HEK293 (cell line): ENCODE results near the gene PSMD6.

ENCODE experiments used
- CTCF ChIA-PET: fragments of 350-600 bp; formaldehyde crosslinking; extraction: SDS; loops from one replicate; lab custom pipeline; 2021; ENCODE audit warnings: antibody characterized with exemption; lab: Yijun Ruan, JAX
- POLR2A ChIA-PET: fragments of 300-600 bp; formaldehyde crosslinking; extraction: SDS; loops from one replicate; lab custom pipeline; 2020; ENCODE audit warnings: antibody characterized with exemption, inconsistent platforms; lab: Yijun Ruan, JAX
- H3K27ac ChIP-seq: fragments of 200-500 bp; sonication (Bioruptor generic); 2 replicates; pipeline ENCODE4 v1.5.1; 2014; ENCODE audit warnings: low read depth, low read length, control low read depth, inconsistent platforms; ENCODE audit errors: extremely low read depth
- H3K36me3 ChIP-seq, 2 experiments: fragments of 200-500 bp in 1 of 2; sonication (Bioruptor generic) in 1 of 2; 1 replicate in 1 of 2; 2 replicates in 1 of 2; pipeline ENCODE4 v1.5.1; 2014 to 2017; ENCODE audit warnings: inconsistent platforms in 2 of 2, low read length in 2 of 2; ENCODE audit not compliant: control insufficient read depth in 2 of 2, insufficient read depth in 1 of 2
- H3K4me1 ChIP-seq: fragments of 200-500 bp; sonication (Bioruptor generic); 2 replicates; pipeline ENCODE4 v1.5.1; 2014; ENCODE audit warnings: mild to moderate bottlenecking, low read length, inconsistent platforms; ENCODE audit not compliant: control insufficient read depth, insufficient read depth
- H3K4me3 ChIP-seq: 2 replicates; pipeline ENCODE4 v1.5.1; 2011; ENCODE audit warnings: low read depth, mild to moderate bottlenecking, control low read depth, low read length, moderate library complexity
- H3K9me3 ChIP-seq: fragments of 200-500 bp; sonication (Bioruptor generic); 2 replicates; pipeline ENCODE4 v1.5.1; 2014; ENCODE audit warnings: low read depth, low read length, inconsistent platforms; ENCODE audit not compliant: control insufficient read depth, insufficient read depth
- AEBP2 ChIP-seq: fragments of 450-650 bp; formaldehyde crosslinking; IDR thresholded peaks from 2 replicates; pipeline ENCODE4 v1.5.1; 2016; ENCODE audit warnings: missing biosample characterization, missing genetic modification characterization, borderline replicate concordance
- BCL6B ChIP-seq: fragments of 450-650 bp; formaldehyde crosslinking; IDR thresholded peaks from 2 replicates; pipeline ENCODE4 v1.5.1; 2017; ENCODE audit warnings: missing biosample characterization, missing genetic modification characterization
- GLI2 ChIP-seq: fragments of 450-650 bp; formaldehyde crosslinking; IDR thresholded peaks from 2 replicates; pipeline ENCODE4; 2017; ENCODE audit warnings: missing biosample characterization, missing genetic modification characterization, low read depth, borderline replicate concordance
- IKZF3 ChIP-seq: fragments of 450-650 bp; IDR thresholded peaks from 2 replicates; pipeline ENCODE4 v1.5.0; 2018; ENCODE audit warnings: missing biosample characterization, mild to moderate bottlenecking, missing genetic modification characterization, moderate library complexity
- SETDB1 ChIP-seq: IDR thresholded peaks from one replicate; pipeline ENCODE4 v1.6.1; 2017; ENCODE audit warnings: mild to moderate bottlenecking, low read length, moderate library complexity, mixed read lengths; ENCODE audit not compliant: insufficient read length
- ZNF394 ChIP-seq: fragments of 450-650 bp; formaldehyde crosslinking; IDR thresholded peaks from 2 replicates; pipeline ENCODE4 v1.5.1; 2016; ENCODE audit warnings: missing biosample characterization, missing genetic modification characterization, mild to moderate bottlenecking, moderate library complexity, borderline replicate concordance
- ZNF48 ChIP-seq: fragments of 450-650 bp; formaldehyde crosslinking; IDR thresholded peaks from 2 replicates; pipeline ENCODE4 v1.5.1; 2016; ENCODE audit warnings: missing biosample characterization, missing genetic modification characterization
- ZNF530 ChIP-seq: fragments of 450-650 bp; formaldehyde crosslinking; IDR thresholded peaks from 2 replicates; pipeline ENCODE4 v1.5.1; 2016; ENCODE audit warnings: low read depth, missing biosample characterization, missing genetic modification characterization
- ZNF548 ChIP-seq: fragments of 450-650 bp; formaldehyde crosslinking; IDR thresholded peaks from 2 replicates; pipeline ENCODE4 v1.5.1; 2016; ENCODE audit warnings: missing biosample characterization, missing genetic modification characterization
- ZNF610 ChIP-seq: fragments of 450-650 bp; formaldehyde crosslinking; IDR thresholded peaks from 2 replicates; pipeline ENCODE4 v1.5.1; 2016; ENCODE audit warnings: missing biosample characterization, missing genetic modification characterization, borderline replicate concordance
- ZNF624 ChIP-seq: fragments of 450-650 bp; formaldehyde crosslinking; IDR thresholded peaks from 2 replicates; pipeline ENCODE4 v1.5.1; 2017; ENCODE audit warnings: missing biosample characterization, missing genetic modification characterization
- ZNF626 ChIP-seq: fragments of 450-650 bp; sonication (Bioruptor Pico); formaldehyde crosslinking; IDR thresholded peaks from 2 replicates; pipeline ENCODE4 v1.5.1; 2018; ENCODE audit warnings: missing biosample characterization, missing genetic modification characterization, inconsistent platforms
- ZNF645 ChIP-seq: fragments of 450-650 bp; formaldehyde crosslinking; IDR thresholded peaks from 2 replicates; pipeline ENCODE4; 2016; ENCODE audit warnings: missing biosample characterization, missing genetic modification characterization
- ZNF670 ChIP-seq: fragments of 450-650 bp; formaldehyde crosslinking; IDR thresholded peaks from 2 replicates; pipeline ENCODE4 v1.5.1; 2016; ENCODE audit warnings: missing biosample characterization, missing genetic modification characterization, low read depth
- TF ChIP-seq, protein P1 (sequence below): fragments of 450-650 bp; formaldehyde crosslinking; conservative IDR thresholded peaks from 2 replicates; pipeline ENCODE4 v1.5.1; 2016; ENCODE audit warnings: low read depth, missing biosample characterization, missing genetic modification characterization

PSMD6 gene

DNA sequence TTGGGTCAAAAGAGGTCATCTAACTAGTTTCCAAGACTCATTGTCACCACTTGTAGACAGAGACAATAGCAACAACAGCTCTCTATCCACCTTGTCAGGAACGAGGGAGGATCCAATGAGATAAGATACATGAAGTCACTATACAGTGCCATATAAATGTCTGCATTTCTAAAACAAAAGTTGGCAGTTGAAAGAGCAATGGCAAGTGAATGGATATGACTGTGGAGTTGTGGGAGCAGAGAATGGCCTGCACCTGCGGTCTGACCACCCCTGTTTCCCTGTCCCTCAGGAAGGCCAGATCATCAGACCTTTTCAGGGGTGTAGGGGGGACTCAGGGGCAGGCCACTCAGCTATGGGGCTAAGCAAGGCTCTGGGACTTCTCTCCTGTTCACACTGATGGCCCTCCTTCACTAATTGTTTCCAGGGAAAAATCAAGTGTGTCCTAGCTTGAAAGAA, 40.7 kb upstream of the PSMD6 start (continued):
- TF ChIP-seq AEBP2 (tag by site-specific recombination) = no peak

- Histone ChIP-seq H3K4me3 (no peak overlapping the region), H3K4me1 (no peaks in the 10 kb centered on the region), H3K27ac (no peak overlapping the region), H3K9me3 (no peaks in the 10 kb centered on the region), H3K36me3 (no peaks in the 10 kb centered on the region)
- ChIA-PET POLR2A (no interaction called here), CTCF (interaction anchor here (0.6 kb wide), 2 partner anchors 20 to 300 kb away, joined by 3 read pairs; no protein-coding TSS in a partner anchor)
- no peak for TF ChIP-seq ZNF548
- TF ChIP-seq ZNF670 (tag by site-specific recombination) = no peak
- no peak for TF ChIP-seq ZNF645 (tag by site-specific recombination)
- TF ChIP-seq IKZF3 = no peak
- TF ChIP-seq ZNF394 (tag by site-specific recombination) = no peak
- TF ChIP-seq, protein P1, sequence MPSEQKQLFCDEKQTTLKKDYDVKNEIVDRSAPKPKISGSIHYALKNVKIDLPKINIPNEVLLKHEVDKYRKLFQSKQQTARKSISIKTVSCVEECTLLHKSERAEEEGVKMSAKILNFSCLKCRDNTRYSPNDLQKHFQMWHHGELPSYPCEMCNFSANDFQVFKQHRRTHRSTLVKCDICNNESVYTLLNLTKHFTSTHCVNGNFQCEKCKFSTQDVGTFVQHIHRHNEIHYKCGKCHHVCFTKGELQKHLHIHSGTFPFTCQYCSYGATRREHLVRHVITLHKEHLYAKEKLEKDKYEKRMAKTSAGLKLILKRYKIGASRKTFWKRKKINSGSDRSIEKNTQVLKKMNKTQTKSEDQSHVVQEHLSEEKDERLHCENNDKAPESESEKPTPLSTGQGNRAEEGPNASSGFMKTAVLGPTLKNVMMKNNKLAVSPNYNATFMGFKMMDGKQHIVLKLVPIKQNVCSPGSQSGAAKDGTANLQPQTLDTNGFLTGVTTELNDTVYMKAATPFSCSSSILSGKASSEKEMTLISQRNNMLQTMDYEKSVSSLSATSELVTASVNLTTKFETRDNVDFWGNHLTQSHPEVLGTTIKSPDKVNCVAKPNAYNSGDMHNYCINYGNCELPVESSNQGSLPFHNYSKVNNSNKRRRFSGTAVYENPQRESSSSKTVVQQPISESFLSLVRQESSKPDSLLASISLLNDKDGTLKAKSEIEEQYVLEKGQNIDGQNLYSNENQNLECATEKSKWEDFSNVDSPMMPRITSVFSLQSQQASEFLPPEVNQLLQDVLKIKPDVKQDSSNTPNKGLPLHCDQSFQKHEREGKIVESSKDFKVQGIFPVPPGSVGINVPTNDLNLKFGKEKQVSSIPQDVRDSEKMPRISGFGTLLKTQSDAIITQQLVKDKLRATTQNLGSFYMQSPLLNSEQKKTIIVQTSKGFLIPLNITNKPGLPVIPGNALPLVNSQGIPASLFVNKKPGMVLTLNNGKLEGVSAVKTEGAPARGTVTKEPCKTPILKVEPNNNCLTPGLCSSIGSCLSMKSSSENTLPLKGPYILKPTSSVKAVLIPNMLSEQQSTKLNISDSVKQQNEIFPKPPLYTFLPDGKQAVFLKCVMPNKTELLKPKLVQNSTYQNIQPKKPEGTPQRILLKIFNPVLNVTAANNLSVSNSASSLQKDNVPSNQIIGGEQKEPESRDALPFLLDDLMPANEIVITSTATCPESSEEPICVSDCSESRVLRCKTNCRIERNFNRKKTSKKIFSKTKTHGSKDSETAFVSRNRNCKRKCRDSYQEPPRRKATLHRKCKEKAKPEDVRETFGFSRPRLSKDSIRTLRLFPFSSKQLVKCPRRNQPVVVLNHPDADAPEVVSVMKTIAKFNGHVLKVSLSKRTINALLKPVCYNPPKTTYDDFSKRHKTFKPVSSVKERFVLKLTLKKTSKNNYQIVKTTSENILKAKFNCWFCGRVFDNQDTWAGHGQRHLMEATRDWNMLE = no peak
- TF ChIP-seq ZNF626 (tag by site-specific recombination) = no peak
- no peak for TF ChIP-seq ZNF624 (tag by site-specific recombination)
- TF ChIP-seq ZNF48 (tag by site-specific recombination) = no peak
- no peak for TF ChIP-seq SETDB1
- TF ChIP-seq GLI2 (tag by site-specific recombination) = no peak
- TF ChIP-seq ZNF530 (tag by site-specific recombination) = no peak
- no peak for TF ChIP-seq BCL6B
- TF ChIP-seq ZNF610 = no peak
Measured at GRCh38 chr3:64063207-64063982, 40.1 kb upstream of the PSMD6 start.
